ENCODE measurements around the gene CCDC148. TPM values are rescaled to one million over a fixed set of nuclear protein-coding genes. Genes with fewer than 3 reads are reported as not detected.

CCDC148 gene
- total RNA-seq, 4 donors from 2014 or later: 0.55 to 1.6 TPM; not detected in 2

GRCh38 chr2:158205215-158205614 is 251.3 kb downstream of the CCDC148 start:
- 62 to 89% methylated on average over 1 of the region's 1 CpG for WGBS, 2 donors
- TF ChIP-seq CTCF (IDR thresholded peaks at IDR 0.05): no peak
- TF ChIP-seq POLR2A (IDR thresholded peaks at IDR 0.05): no peak
- intact Hi-C loops (cut with DNase I; ENCODE audit: low total_unique reads): no loop called here
- no peak overlapping the region for H3K4me3 ChIP-seq (ENCODE audit: low read depth, poor library complexity, severe bottlenecking)
- no peak for DNase-seq (ENCODE audit: low spot score in 2 of 2)

DNA sequence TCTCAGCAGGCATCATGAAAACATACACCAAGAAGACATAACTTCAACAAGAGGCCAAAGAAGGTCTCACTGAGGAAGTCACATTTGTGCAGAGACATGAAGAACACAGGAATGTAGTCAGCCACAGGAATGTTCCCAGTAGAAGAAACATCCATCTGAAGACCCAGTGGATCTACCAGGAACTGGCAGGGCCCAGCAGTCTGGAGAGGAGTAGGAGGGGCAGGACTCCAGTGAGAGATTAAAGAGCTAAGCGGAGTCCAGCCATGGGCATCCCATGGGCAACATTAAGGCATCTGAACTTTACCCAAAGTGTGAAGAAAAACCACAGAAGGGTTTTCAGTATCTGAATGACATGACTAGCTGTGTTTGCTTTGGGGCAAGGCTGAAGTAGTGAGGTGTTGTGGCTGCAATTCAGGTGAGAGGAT is 251.8 kb downstream of the CCDC148 start:
- intact Hi-C loops (cut with DNase I; ENCODE audit: low total_unique reads): no loop called here
- TF ChIP-seq POLR2A (IDR thresholded peaks at IDR 0.05) (no peak), CTCF (IDR thresholded peaks at IDR 0.05) (no peak)

DNA sequence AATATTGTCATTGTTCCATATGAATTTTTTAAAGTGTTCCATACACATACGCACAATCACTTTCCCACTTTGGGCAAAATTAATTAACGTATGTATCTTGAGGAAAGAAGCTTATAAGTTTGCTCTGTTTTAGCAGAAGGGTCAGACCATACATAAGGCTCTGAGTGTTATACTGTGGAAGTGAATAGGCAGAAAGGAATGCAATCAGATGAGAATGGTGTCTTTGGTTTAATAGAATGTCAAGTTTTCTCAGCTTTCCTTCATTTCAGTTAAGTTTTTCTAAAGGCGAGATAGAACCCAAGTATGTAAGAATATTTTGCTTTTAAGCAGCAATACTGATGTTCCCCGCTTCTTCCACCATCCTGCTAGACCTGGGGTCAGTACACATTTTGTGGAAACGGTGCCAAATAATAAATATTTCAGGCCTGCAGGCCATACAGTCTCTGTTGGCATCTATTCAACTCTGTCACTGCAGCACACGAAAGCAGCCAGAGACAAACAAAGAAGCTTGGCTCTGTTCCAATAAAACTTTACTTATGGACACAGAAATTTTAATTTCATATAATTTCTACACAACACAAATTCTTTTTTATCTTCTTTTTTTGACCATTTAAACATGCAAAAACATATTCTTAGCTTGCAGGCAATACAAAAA is 254.3 kb downstream of the CCDC148 start:
- intact Hi-C loops (cut with DNase I; ENCODE audit: low total_unique reads): no loop called here
- DNase-seq (ENCODE audit: low spot score in 2 of 2): no peak
- H3K4me3 ChIP-seq (ENCODE audit: low read depth, poor library complexity, severe bottlenecking): no peak overlapping the region
- no peak for TF ChIP-seq CTCF (IDR thresholded peaks at IDR 0.05)
- TF ChIP-seq POLR2A (IDR thresholded peaks at IDR 0.05): no peak
- 46 to 54% methylated on average over 6 of the region's 6 CpGs for WGBS, 2 donors

More for the DNA sequence above, 251.8 kb downstream of the CCDC148 start:
- DNase-seq (ENCODE audit: low spot score in 2 of 2): no peak
- WGBS, 2 donors: 93 to 95% methylated on average over 1 of the region's 1 CpG
- no peak overlapping the region for H3K4me3 ChIP-seq (ENCODE audit: low read depth, poor library complexity, severe bottlenecking)

- 78 to 89% methylated on average over 2 of the region's 2 CpGs for WGBS, 2 donors
- TF ChIP-seq POLR2A (IDR thresholded peaks at IDR 0.05) (no peak), CTCF (IDR thresholded peaks at IDR 0.05) (no peak)
- no peak for DNase-seq (ENCODE audit: low spot score in 2 of 2)
- no peak overlapping the region for H3K4me3 ChIP-seq (ENCODE audit: low read depth, poor library complexity, severe bottlenecking)
- intact Hi-C loops (cut with DNase I; ENCODE audit: low total_unique reads): no loop called here
Observed at GRCh38 chr2:158199928-158200650, 256.5 kb downstream of the CCDC148 start.

- no peak overlapping the region for H3K4me3 ChIP-seq (ENCODE audit: low read depth, poor library complexity, severe bottlenecking)
- 40 to 41% methylated on average over 1 of the region's 1 CpG for WGBS, 2 donors
- no peak for TF ChIP-seq POLR2A (IDR thresholded peaks at IDR 0.05)
- intact Hi-C loops (cut with DNase I; ENCODE audit: low total_unique reads): no loop called here
- DNase-seq (ENCODE audit: low spot score in 2 of 2): no peak
Observed at GRCh38 chr2:158197940-158198339, 258.6 kb downstream of the CCDC148 start.

GRCh38 chr2:158194229-158194628 is 262.3 kb downstream of the CCDC148 start:
- DNase-seq (ENCODE audit: low spot score in 2 of 2): no peak
- intact Hi-C loops (cut with DNase I; ENCODE audit: low total_unique reads): no loop called here
- H3K4me3 ChIP-seq (ENCODE audit: low read depth, poor library complexity, severe bottlenecking): no peak overlapping the region
- TF ChIP-seq CTCF (IDR thresholded peaks at IDR 0.05) (no peak), POLR2A (IDR thresholded peaks at IDR 0.05) (no peak)
- 74 to 83% methylated on average over 2 of the region's 2 CpGs for WGBS, 2 donors
